DND-41 (cell line): ENCODE results near the gene MIOX.

Experiments
- EZH2 ChIP-seq: IDR thresholded peaks from 3 replicates; pipeline ENCODE4 v1.6.1; 2012; ENCODE audit warnings: borderline replicate concordance, low read depth, mild to moderate bottlenecking, moderate library complexity, low read length, inconsistent platforms; ENCODE audit not compliant: severe bottlenecking
- TF ChIP-seq, protein P1 (sequence below): IDR thresholded peaks from 2 replicates; pipeline ENCODE4 v1.5.1; 2012; ENCODE audit warnings: borderline replicate concordance, low read length, moderate library complexity, mild to moderate bottlenecking; ENCODE audit not compliant: poor library complexity, severe bottlenecking; ENCODE audit errors: extremely low read depth

- TF ChIP-seq, protein P1, sequence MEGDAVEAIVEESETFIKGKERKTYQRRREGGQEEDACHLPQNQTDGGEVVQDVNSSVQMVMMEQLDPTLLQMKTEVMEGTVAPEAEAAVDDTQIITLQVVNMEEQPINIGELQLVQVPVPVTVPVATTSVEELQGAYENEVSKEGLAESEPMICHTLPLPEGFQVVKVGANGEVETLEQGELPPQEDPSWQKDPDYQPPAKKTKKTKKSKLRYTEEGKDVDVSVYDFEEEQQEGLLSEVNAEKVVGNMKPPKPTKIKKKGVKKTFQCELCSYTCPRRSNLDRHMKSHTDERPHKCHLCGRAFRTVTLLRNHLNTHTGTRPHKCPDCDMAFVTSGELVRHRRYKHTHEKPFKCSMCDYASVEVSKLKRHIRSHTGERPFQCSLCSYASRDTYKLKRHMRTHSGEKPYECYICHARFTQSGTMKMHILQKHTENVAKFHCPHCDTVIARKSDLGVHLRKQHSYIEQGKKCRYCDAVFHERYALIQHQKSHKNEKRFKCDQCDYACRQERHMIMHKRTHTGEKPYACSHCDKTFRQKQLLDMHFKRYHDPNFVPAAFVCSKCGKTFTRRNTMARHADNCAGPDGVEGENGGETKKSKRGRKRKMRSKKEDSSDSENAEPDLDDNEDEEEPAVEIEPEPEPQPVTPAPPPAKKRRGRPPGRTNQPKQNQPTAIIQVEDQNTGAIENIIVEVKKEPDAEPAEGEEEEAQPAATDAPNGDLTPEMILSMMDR = no peak
- no peak for TF ChIP-seq EZH2
Measured at GRCh38 chr22:50437511-50438304, 49.0 kb upstream of the MIOX start.
